GM12865 (cell line): ENCODE results near the gene MSMP.

Source experiments
- DNase-seq: peaks from one replicate; pipeline ENCODE4 v3.0.0; 2010; ENCODE audit warnings: low read depth
- H3K4me3 ChIP-seq: 2 replicates; pipeline ENCODE4 v1.5.1; 2011; ENCODE audit warnings: mild to moderate bottlenecking, low read depth, low read length, control low read depth
- TF ChIP-seq, protein P1 (sequence below): IDR thresholded peaks from 2 replicates; pipeline ENCODE4 v1.5.1; 2011; ENCODE audit warnings: low read length, control low read depth, low read depth, inconsistent platforms; ENCODE audit not compliant: insufficient read depth; ENCODE audit errors: missing control alignments

The MSMP gene

DNA sequence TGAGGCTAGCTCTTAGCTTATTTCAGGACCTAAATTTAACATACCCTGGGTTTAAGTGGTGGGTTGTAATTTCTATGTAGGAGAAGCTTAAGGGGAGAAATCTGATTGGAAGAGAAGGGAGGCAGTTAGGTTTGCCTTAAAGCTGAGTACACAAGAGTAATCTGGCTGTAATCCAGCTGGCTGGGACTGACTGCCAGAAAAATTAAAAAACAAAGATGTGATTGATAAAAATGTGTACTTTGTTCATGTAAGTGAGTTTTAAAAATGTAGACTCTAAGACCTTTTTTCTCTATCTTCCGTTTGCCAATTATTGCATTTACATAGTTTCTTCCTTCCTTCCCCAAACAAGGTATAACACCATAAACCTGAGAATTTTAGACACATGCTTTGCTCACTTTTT is 17.5 kb upstream of the MSMP start:
- DNase-seq = no peak
- TF ChIP-seq, protein P1, sequence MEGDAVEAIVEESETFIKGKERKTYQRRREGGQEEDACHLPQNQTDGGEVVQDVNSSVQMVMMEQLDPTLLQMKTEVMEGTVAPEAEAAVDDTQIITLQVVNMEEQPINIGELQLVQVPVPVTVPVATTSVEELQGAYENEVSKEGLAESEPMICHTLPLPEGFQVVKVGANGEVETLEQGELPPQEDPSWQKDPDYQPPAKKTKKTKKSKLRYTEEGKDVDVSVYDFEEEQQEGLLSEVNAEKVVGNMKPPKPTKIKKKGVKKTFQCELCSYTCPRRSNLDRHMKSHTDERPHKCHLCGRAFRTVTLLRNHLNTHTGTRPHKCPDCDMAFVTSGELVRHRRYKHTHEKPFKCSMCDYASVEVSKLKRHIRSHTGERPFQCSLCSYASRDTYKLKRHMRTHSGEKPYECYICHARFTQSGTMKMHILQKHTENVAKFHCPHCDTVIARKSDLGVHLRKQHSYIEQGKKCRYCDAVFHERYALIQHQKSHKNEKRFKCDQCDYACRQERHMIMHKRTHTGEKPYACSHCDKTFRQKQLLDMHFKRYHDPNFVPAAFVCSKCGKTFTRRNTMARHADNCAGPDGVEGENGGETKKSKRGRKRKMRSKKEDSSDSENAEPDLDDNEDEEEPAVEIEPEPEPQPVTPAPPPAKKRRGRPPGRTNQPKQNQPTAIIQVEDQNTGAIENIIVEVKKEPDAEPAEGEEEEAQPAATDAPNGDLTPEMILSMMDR = no peak
- no peak overlapping the region for H3K4me3 ChIP-seq

DNA sequence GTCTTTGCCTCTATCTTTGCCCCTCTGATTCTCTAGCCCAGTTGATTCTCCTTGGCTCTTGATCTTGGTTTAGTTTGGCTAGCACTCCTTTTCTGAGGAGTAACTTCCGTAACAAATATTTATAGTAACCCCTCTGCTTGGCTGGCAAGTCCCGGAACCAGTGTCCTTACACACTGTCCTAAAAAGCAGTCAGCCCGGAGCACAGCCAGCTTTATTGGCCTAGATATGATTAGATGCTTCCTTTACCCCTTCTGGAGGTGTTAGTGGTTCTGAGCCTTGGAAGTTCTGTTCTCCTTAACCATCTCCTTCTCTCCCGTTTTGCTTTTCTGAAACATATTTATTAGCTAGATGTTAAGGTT is 17.0 kb upstream of the MSMP start:
- TF ChIP-seq, protein P1 = no peak
- H3K4me3 ChIP-seq = no peak overlapping the region
- DNase-seq = no peak

DNA sequence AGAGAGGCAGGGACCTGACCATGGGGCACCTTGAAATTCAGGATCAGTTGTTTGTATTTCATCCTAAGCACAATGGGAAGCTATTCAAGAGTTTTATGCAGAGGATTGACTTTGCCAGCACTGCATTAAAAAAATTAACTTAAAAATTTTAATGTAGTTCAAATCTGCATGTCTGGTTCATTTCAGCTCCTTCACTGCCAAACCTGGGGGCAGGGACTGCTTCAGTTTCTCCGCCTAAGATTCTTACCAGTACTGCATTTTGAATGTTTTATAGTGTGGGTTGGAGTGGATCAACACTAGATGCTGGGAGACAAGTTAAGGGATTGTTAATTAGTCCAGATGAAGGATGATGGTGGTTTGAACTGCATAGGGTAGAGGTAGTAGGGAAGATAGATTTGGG is 15.7 kb upstream of the MSMP start:
- TF ChIP-seq, protein P1 = no peak
- no peak for DNase-seq
- H3K4me3 ChIP-seq = no peak overlapping the region

DNA sequence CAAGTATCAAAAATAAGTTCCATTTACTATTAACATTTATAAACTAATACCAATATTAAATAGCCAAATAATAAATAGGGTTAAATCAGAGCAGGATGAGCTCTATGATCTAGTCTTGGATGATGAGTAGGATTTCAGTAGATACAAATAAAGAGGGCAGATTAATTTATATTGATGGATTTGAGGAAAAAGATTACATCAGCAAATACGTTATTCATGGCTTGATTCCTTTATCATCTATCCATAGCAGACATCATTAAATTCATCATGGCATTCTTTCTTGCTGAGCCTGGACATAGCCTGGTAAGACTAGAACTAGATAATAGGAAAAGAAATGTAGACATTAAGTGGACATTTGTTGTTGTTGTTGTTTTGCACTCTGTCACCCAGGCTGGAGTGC is 13.4 kb upstream of the MSMP start:
- TF ChIP-seq, protein P1 = no peak
- DNase-seq = no peak
- H3K4me3 ChIP-seq = no peak overlapping the region

DNA sequence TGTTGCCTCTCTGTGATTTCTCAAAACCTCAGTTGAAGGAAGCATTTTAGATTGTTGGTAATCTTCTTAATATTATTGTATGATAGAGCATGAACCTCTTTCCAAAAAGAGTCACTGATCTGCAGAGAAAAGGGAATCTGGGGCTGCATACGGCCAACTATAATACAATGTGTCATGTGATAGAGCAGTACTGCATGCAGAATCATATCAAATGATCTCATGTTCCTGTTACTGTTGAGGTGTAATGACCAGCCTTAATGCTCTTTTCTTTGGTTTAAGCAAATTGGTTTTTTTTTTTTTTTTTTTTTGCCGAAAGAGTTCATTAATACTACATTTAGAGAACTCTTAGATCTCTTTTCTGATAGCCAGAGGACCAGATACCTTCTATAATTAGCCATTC is 12.9 kb upstream of the MSMP start:
- TF ChIP-seq, protein P1 = no peak
- H3K4me3 ChIP-seq = no peak overlapping the region
- DNase-seq = no peak

DNA sequence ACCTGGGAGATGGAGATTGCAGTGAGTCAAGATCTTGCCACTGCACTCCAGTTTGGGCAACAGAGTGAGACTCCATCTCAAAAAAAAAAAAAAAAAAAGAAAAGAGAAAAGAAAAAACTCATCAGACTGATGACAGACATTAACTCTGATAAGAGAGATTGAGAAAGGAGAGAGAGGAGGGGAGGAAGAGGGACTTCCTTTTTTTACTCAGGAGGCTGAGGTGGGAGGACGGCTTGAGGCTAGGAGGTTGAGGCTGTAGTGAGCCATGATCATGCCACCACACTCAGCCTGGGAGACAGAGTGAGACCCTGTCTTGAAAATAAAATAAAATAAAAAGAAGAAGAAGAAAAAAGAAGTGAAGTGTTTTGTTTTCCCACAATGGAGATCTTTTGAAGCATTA is 9.7 kb upstream of the MSMP start:
- TF ChIP-seq, protein P1 = no peak
- H3K4me3 ChIP-seq = no peak overlapping the region
- DNase-seq = no peak

DNA sequence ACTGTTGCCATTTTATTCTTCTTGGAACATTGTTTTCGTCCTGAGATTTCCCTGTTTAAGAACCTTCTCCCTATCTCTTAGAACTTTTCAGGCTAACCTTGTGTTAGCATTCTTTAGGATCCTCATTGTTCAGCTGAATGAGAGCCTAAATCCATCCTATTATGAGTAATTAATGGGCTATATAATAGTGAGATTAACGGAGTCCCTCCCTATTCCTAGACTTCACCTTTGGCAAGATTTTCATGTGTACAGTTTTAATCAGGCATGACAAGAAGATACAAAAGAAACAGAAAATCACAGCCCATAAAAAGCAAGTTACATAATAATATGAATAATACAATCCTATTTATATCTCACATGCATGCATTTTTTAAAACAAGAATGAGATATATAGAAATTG is 9.1 kb upstream of the MSMP start:
- no peak overlapping the region for H3K4me3 ChIP-seq
- DNase-seq = no peak
- TF ChIP-seq, protein P1 = no peak
